Hepatocyte (in vitro differentiated cells): Measurements from ENCODE around the gene PEA15.

Source experiments
- CTCF ChIP-seq: fragments of 200-600 bp; sonication (generic); IDR thresholded peaks from 2 replicates; pipeline ENCODE4 v1.5.1; 2016; ENCODE audit warnings: antibody characterized with exemption, mild to moderate bottlenecking; ENCODE audit not compliant: poor library complexity
- EZH2 ChIP-seq: fragments of 200-600 bp; sonication (generic); IDR thresholded peaks from 2 replicates; pipeline ENCODE4 v1.6.1; 2016; ENCODE audit warnings: antibody characterized with exemption, mild to moderate bottlenecking, borderline replicate concordance
- EZH2phosphoT487 ChIP-seq: fragments of 200-600 bp; sonication (generic); IDR thresholded peaks from one replicate; pipeline ENCODE4 v1.6.1; 2018; ENCODE audit warnings: antibody characterized with exemption, mild to moderate bottlenecking, low read depth, moderate library complexity; ENCODE audit not compliant: unreplicated experiment, severe bottlenecking

GRCh38 chr1:160238408-160238807 is 33.2 kb downstream of the PEA15 start:
- TF ChIP-seq EZH2phosphoT487 (no peak), CTCF (no peak), EZH2 (no peak)
